NB4 (cell line): ENCODE measurements around the gene LZTFL1.
"Not testable (repeated sequence)": the region's sequence is repeated elsewhere in the genome, so short reads cannot be mapped to it uniquely, and the experiment has no call there.

ENCODE experiments used
- POLR2A ChIP-seq: IDR thresholded peaks from 2 replicates; pipeline ENCODE4 v1.6.1; 2011; ENCODE audit warnings: mild to moderate bottlenecking; ENCODE audit not compliant: insufficient read length; ENCODE audit errors: extremely low read depth
- TF ChIP-seq, protein P1 (sequence below): IDR thresholded peaks from one replicate; pipeline ENCODE4 v1.5.1; 2012; ENCODE audit warnings: low read depth, low read length

DNA sequence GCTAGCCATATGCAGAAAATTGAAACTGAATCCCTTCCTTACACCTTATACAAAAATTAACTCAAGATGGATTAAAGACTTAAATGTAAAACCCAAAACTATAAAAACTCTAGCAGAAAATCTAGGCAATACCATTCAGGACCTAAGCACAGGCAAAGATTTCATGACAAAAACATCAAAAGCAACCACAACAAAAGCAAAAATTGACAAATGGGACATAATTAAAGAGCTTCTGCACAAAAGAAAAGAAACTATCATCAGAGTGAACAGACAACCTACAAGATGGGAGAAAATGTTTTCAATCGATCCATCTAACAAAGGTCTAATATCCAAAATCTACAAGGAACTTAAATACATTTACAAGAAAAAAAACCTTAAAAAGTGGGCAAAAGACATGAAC lies 14.4 kb upstream of the LZTFL1 start:
- TF ChIP-seq POLR2A: not testable (repeated sequence)
- TF ChIP-seq, protein P1, sequence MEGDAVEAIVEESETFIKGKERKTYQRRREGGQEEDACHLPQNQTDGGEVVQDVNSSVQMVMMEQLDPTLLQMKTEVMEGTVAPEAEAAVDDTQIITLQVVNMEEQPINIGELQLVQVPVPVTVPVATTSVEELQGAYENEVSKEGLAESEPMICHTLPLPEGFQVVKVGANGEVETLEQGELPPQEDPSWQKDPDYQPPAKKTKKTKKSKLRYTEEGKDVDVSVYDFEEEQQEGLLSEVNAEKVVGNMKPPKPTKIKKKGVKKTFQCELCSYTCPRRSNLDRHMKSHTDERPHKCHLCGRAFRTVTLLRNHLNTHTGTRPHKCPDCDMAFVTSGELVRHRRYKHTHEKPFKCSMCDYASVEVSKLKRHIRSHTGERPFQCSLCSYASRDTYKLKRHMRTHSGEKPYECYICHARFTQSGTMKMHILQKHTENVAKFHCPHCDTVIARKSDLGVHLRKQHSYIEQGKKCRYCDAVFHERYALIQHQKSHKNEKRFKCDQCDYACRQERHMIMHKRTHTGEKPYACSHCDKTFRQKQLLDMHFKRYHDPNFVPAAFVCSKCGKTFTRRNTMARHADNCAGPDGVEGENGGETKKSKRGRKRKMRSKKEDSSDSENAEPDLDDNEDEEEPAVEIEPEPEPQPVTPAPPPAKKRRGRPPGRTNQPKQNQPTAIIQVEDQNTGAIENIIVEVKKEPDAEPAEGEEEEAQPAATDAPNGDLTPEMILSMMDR: not testable (repeated sequence)
